PFSK-1 (cell line): ENCODE measurements around the gene DRICH1.

Source experiments
- FOXP2 ChIP-seq: optimal IDR thresholded peaks from 2 replicates; pipeline ENCODE3; 2011; ENCODE audit warnings: borderline replicate concordance, control low read depth, inconsistent platforms; ENCODE audit not compliant: insufficient read depth; ENCODE audit errors: extremely low read length, extremely low read depth
- POLR2AphosphoS5 ChIP-seq: IDR thresholded peaks from 2 replicates; pipeline ENCODE4 v1.6.1; 2012; ENCODE audit warnings: low read depth, mild to moderate bottlenecking, control low read depth, low read length, moderate library complexity
- REST ChIP-seq, 2 experiments: IDR thresholded peaks; 2 replicates each; pipeline versions ENCODE4 v1.6.1 to v1.8.0; 2011 to 2012; ENCODE audit warnings: low read depth in 2 of 2, low read length in 2 of 2, control low read depth in 1 of 2, inconsistent platforms in 1 of 2, mild to moderate bottlenecking in 1 of 2, moderate library complexity in 1 of 2; ENCODE audit not compliant: insufficient read depth in 1 of 2
- SIN3A ChIP-seq: IDR thresholded peaks from 2 replicates; pipeline ENCODE4 v1.6.1; 2012; ENCODE audit warnings: mild to moderate bottlenecking, low read length, moderate library complexity, borderline replicate concordance; ENCODE audit not compliant: insufficient read depth
- TAF1 ChIP-seq: IDR thresholded peaks from 2 replicates; pipeline ENCODE4 v1.6.1; 2012; ENCODE audit warnings: low read length, control low read depth, borderline replicate concordance; ENCODE audit not compliant: insufficient read depth

DNA sequence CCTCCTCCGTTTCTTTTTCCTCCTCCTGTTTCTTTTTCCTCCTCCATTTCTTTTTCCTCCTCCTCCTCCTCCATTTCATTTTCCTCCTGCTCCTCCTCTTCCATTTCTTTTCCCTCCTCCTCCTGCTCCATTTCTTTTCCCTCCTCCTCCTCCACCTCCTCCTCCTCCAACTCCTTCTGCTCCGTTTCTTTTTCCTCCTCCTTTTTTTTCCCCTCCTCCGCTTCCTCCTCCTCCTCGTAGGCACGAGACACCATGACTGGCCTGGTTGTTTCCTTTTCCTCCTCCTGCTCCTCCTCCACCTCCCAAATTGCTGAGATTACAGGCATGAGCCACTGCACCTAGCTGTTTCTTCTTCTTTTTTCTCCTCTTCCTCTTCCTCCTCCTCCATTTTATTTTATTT, 25.6 kb upstream of the DRICH1 start:
- TF ChIP-seq POLR2AphosphoS5 (no peak), SIN3A (no peak), REST (IDR thresholded peaks at IDR 0.05; ENCODE audit: insufficient read depth in 1 of 2, low read depth in 2 of 2, low read length in 2 of 2) (no peak), TAF1 (no peak), FOXP2 (no peak)
